ENCODE measurements around the gene AADACL4.

DNA sequence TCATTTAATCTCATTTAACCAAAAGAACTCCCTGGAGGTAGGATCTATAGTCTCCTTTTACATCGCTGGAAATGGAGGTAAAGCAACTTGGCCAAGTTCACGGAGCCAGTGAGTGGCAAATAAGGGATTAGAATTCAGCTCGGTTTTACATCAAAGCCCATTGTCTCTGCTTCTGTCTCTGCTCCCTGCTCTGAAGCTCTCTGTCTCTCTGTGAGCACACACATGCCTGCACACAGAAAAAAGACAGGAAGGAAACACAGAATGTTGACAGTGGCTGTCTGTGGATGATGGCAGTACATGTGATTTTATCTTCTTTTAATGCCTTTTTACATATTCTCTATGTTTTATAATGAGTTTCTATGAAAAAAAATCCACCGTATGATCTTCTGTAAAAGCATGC is 17.0 kb upstream of the AADACL4 start:
- TF ChIP-seq EZH2 (IDR thresholded peaks at IDR 0.05; ENCODE audit: low read depth, unreplicated experiment) (no peak), EZH2phosphoT487 (IDR thresholded peaks at IDR 0.05; ENCODE audit: unreplicated experiment) (no peak), JUNB (IDR thresholded peaks at IDR 0.05; ENCODE audit: unreplicated experiment) (no peak), ZNF331 (CRISPR knock-in tag; IDR thresholded peaks at IDR 0.05; ENCODE audit: low read depth) (no peak), POLR2AphosphoS5 (IDR thresholded peaks at IDR 0.05; ENCODE audit: low read depth) (no peak), ZNF114 (CRISPR knock-in tag; IDR thresholded peaks at IDR 0.05) (no peak), NANOG (IDR thresholded peaks at IDR 0.05; ENCODE audit: borderline replicate concordance) (no peak), CREB1 (CRISPR knock-in tag; IDR thresholded peaks at IDR 0.05; ENCODE audit: low read depth) (no peak)
- TF ChIP-seq, protein P1, sequence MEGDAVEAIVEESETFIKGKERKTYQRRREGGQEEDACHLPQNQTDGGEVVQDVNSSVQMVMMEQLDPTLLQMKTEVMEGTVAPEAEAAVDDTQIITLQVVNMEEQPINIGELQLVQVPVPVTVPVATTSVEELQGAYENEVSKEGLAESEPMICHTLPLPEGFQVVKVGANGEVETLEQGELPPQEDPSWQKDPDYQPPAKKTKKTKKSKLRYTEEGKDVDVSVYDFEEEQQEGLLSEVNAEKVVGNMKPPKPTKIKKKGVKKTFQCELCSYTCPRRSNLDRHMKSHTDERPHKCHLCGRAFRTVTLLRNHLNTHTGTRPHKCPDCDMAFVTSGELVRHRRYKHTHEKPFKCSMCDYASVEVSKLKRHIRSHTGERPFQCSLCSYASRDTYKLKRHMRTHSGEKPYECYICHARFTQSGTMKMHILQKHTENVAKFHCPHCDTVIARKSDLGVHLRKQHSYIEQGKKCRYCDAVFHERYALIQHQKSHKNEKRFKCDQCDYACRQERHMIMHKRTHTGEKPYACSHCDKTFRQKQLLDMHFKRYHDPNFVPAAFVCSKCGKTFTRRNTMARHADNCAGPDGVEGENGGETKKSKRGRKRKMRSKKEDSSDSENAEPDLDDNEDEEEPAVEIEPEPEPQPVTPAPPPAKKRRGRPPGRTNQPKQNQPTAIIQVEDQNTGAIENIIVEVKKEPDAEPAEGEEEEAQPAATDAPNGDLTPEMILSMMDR (conservative IDR thresholded peaks at IDR 0.05; ENCODE audit: low read depth in 2 of 2), result no peak
- TF ChIP-seq, protein P2, sequence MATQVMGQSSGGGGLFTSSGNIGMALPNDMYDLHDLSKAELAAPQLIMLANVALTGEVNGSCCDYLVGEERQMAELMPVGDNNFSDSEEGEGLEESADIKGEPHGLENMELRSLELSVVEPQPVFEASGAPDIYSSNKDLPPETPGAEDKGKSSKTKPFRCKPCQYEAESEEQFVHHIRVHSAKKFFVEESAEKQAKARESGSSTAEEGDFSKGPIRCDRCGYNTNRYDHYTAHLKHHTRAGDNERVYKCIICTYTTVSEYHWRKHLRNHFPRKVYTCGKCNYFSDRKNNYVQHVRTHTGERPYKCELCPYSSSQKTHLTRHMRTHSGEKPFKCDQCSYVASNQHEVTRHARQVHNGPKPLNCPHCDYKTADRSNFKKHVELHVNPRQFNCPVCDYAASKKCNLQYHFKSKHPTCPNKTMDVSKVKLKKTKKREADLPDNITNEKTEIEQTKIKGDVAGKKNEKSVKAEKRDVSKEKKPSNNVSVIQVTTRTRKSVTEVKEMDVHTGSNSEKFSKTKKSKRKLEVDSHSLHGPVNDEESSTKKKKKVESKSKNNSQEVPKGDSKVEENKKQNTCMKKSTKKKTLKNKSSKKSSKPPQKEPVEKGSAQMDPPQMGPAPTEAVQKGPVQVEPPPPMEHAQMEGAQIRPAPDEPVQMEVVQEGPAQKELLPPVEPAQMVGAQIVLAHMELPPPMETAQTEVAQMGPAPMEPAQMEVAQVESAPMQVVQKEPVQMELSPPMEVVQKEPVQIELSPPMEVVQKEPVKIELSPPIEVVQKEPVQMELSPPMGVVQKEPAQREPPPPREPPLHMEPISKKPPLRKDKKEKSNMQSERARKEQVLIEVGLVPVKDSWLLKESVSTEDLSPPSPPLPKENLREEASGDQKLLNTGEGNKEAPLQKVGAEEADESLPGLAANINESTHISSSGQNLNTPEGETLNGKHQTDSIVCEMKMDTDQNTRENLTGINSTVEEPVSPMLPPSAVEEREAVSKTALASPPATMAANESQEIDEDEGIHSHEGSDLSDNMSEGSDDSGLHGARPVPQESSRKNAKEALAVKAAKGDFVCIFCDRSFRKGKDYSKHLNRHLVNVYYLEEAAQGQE (IDR thresholded peaks at IDR 0.05; ENCODE audit: unreplicated experiment), result no peak
- TF ChIP-seq, protein P3, sequence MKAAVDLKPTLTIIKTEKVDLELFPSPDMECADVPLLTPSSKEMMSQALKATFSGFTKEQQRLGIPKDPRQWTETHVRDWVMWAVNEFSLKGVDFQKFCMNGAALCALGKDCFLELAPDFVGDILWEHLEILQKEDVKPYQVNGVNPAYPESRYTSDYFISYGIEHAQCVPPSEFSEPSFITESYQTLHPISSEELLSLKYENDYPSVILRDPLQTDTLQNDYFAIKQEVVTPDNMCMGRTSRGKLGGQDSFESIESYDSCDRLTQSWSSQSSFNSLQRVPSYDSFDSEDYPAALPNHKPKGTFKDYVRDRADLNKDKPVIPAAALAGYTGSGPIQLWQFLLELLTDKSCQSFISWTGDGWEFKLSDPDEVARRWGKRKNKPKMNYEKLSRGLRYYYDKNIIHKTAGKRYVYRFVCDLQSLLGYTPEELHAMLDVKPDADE (IDR thresholded peaks at IDR 0.05), result no peak

Measured in GM23338 (cell line).